Upper lobe of right lung (tissue), 1 donor: Measurements from ENCODE around the gene MUSTN1. TPM values are rescaled to one million over a fixed set of nuclear protein-coding genes. Genes with fewer than 3 reads are reported as not detected.
A peak's percentile ranks its signal among the peaks of the same experiment; 100 is the strongest.

Experiments
- ATAC-seq: fragments of 200-7000 bp; cut with Tn5 transposase; one replicate; pipeline ENCODE4 v1.9.1; 2020; ENCODE audit warnings: mild to moderate bottlenecking, moderate library complexity
- DNase-seq: peaks from one replicate; pipeline ENCODE4 v3.0.0-alpha.2; 2020
- H3K27ac ChIP-seq: fragments of 200-600 bp; one replicate; pipeline ENCODE4 v1.8.0; 2022
- H3K27me3 ChIP-seq: fragments of 200-600 bp; one replicate; pipeline ENCODE4 v1.8.0; 2022; ENCODE audit warnings: mild to moderate bottlenecking
- H3K36me3 ChIP-seq: fragments of 200-600 bp; one replicate; pipeline ENCODE4 v1.8.0; 2022
- H3K4me1 ChIP-seq: fragments of 200-600 bp; one replicate; pipeline ENCODE4 v1.8.0; 2022
- H3K4me3 ChIP-seq: fragments of 200-600 bp; one replicate; pipeline ENCODE4 v1.8.0; 2022; ENCODE audit warnings: mild to moderate bottlenecking
- H3K9me3 ChIP-seq: fragments of 200-600 bp; one replicate; pipeline ENCODE4 v1.8.0; 2022
- intact Hi-C: fragments of 100-400 bp; cut with DNase I; formaldehyde crosslinking; loops from one replicate; pipeline ENCODE4 v1.11.0; 2022
- total RNA-seq: library from RNA; stranded (reverse); fragmentation: NEBNext Ultra II Directional; extraction: Animal tissue kit (Norgen Biotek cat#: 25700); gene quantifications from one replicate; pipeline ENCODE4 v1.2.1, GENCODE V29; 2021
- TF ChIP-seq, protein P1 (sequence below): fragments of 200-600 bp; IDR thresholded peaks from one replicate; pipeline ENCODE4 v1.8.0; 2022; ENCODE audit warnings: antibody characterized with exemption
- donor health status: DM: no; HTN: yes; CAD: no; lungs with severe emphysema.

Gene MUSTN1
- total RNA-seq, 1 donor from 2014 or later = 5.4 TPM

DNA sequence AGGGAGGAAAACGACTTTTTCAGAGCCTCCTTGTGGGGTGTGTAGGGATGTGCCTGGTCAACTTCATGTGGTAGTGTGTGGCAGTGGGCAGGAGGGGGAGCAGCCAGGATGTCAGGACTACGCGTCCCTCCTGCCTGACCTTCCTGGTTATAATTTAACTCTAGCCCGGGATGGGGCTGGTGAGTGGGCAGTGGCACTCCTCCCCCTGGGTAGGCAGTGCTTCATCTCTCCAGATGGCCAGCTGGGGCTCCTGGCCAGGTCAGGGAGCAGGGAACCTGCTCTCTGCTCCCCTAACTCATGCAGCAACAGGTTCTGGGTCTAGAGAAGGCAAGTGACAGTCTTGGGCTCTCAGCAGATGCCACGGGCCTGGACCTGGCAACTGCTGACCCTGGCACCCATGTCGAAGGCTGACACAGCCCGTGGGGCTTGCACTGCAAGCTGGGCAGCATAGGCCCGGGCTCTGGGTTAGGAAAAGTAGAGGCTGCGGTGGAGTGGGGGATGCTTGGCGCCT lies 6.9 kb downstream of the MUSTN1 start:
- ATAC-seq = no peak

DNA sequence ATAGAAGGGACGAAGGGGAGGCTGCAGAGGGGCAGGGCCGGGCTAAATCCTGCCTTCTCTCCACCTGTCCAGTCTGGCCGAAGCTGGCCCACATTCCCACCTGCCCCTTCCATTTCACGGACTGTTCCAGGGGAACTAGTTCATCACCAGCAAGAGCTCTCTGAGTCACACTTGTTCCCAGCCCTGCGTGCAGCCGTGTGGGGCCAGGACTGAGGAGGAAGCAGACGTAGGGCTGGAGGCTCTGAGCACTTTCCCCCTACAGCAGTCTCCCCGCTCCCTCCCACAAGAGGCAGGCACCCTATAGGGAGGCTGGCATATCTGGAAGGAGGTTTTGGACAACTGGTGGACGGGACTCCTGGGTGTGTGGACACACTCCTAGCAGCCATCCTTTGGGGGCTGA lies 7.4 kb downstream of the MUSTN1 start:
- Histone ChIP-seq H3K4me3 (no peak overlapping the region), H3K9me3 (no peaks in the 10 kb centered on the region), H3K36me3 (peaks cover 8% of the 10 kb centered on the region), H3K27me3 (no peaks in the 10 kb centered on the region), H3K4me1 (no peaks in the 10 kb centered on the region), H3K27ac (no peak overlapping the region)
- TF ChIP-seq, protein P1, sequence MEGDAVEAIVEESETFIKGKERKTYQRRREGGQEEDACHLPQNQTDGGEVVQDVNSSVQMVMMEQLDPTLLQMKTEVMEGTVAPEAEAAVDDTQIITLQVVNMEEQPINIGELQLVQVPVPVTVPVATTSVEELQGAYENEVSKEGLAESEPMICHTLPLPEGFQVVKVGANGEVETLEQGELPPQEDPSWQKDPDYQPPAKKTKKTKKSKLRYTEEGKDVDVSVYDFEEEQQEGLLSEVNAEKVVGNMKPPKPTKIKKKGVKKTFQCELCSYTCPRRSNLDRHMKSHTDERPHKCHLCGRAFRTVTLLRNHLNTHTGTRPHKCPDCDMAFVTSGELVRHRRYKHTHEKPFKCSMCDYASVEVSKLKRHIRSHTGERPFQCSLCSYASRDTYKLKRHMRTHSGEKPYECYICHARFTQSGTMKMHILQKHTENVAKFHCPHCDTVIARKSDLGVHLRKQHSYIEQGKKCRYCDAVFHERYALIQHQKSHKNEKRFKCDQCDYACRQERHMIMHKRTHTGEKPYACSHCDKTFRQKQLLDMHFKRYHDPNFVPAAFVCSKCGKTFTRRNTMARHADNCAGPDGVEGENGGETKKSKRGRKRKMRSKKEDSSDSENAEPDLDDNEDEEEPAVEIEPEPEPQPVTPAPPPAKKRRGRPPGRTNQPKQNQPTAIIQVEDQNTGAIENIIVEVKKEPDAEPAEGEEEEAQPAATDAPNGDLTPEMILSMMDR = no peak
- ATAC-seq (no peak), DNase-seq (no peak)
- intact Hi-C loops = no loop called here

More for the DNA sequence above, 6.9 kb downstream of the MUSTN1 start:
- H3K27me3 ChIP-seq = no peaks in the 10 kb centered on the region
- H3K9me3 ChIP-seq = no peaks in the 10 kb centered on the region
- no peak overlapping the region for H3K27ac ChIP-seq
- DNase-seq = no peak
- intact Hi-C loops = no loop called here
- no peak overlapping the region for H3K4me3 ChIP-seq
- peaks cover 8% of the 10 kb centered on the region for H3K36me3 ChIP-seq
- H3K4me1 ChIP-seq = no peaks in the 10 kb centered on the region
- TF ChIP-seq, protein P1 = no peak

DNA sequence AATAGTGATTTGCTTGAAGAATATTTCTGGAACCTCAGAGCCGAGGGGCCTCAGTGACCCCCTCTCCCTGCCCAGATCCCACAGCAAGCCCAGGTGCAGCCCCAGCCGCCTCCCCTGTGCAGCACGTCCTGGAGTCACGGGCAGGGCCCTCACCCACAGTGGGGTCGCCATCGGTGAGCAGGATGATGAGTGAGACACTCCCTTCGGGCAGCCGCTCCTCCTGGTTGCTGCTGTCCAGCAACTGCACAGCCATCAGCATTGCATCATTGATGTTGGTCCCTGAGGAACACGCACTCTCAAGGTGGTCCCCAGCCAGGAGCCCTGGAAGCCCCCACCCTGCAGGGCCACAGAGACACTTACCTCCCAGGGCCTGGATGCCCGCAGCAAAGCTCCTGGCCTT lies 10.8 kb downstream of the MUSTN1 start:
- Histone ChIP-seq H3K27ac (no peak overlapping the region), H3K4me1 (no peaks in the 10 kb centered on the region), H3K9me3 (no peaks in the 10 kb centered on the region), H3K4me3 (no peak overlapping the region), H3K36me3 (peaks cover 8% of the 10 kb centered on the region), H3K27me3 (no peaks in the 10 kb centered on the region)
- DNase-seq (no peak), ATAC-seq (no peak)
- intact Hi-C loops = no loop called here
- TF ChIP-seq, protein P1 = no peak

DNA sequence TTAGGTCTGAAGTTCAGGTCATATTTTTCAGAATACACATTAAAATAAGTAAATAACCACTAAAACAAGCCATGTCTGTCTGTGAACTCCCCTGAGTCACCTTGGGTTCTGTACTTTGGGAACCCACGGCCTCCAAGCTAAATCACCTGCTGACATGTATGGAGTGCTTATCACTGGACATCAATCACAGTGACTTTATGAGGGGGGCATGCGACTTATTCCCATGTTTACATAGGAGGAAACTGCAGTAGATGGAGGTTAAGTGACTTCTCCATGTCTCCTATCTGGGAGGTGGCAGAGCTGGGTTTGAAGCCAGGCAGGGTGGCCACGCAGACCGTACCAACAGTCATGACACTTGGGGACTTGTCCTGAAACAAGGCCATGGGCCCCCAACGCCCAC lies 12.5 kb downstream of the MUSTN1 start:
- ATAC-seq = no peak
- no peaks in the 10 kb centered on the region for H3K9me3 ChIP-seq
- TF ChIP-seq, protein P1 = no peak
- peaks cover 8% of the 10 kb centered on the region for H3K36me3 ChIP-seq
- intact Hi-C loops = no loop called here
- no peaks in the 10 kb centered on the region for H3K4me1 ChIP-seq
- no peak overlapping the region for H3K27ac ChIP-seq
- DNase-seq = no peak
- H3K4me3 ChIP-seq = no peak overlapping the region
- no peaks in the 10 kb centered on the region for H3K27me3 ChIP-seq

DNA sequence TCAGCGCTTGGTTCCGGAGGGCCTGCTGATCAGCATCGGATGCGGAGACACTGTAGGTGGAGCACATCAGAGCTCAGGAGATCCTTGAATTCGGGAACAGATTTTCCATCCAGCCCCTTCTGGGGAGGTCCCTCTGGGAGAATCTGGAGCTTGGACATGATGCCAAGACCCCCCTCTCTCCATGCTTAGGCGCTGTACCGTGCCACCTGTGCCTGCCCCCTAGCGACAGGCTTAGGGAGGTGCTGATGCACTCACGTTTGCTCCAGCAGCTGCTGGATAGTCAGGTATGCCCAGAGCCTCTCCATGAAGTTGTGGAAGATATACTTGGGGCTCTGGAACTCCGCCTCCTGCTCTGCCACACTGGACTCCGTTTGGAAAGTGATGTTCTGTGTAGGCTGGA lies 14.1 kb downstream of the MUSTN1 start:
- peaks cover 8% of the 10 kb centered on the region for H3K36me3 ChIP-seq
- no peak for DNase-seq
- TF ChIP-seq, protein P1 = peak; percentile 43
- no peaks in the 10 kb centered on the region for H3K27me3 ChIP-seq
- no peak overlapping the region for H3K27ac ChIP-seq
- H3K4me3 ChIP-seq = no peak overlapping the region
- H3K4me1 ChIP-seq = no peaks in the 10 kb centered on the region
- no peaks in the 10 kb centered on the region for H3K9me3 ChIP-seq
- intact Hi-C loops = no loop called here
- ATAC-seq = peak; percentile 14

- Histone ChIP-seq H3K9me3 (no peaks in the 10 kb centered on the region), H3K4me3 (no peak overlapping the region), H3K36me3 (peaks cover 8% of the 10 kb centered on the region), H3K27ac (no peak overlapping the region), H3K4me1 (no peaks in the 10 kb centered on the region), H3K27me3 (no peaks in the 10 kb centered on the region)
- DNase-seq (no peak), ATAC-seq (no peak)
- TF ChIP-seq, protein P1 = no peak
- intact Hi-C loops = no loop called here
Measured at GRCh38 chr3:52819936-52820335, 14.9 kb downstream of the MUSTN1 start.
